ENCODE results near the gene TNIP2.

DNA sequence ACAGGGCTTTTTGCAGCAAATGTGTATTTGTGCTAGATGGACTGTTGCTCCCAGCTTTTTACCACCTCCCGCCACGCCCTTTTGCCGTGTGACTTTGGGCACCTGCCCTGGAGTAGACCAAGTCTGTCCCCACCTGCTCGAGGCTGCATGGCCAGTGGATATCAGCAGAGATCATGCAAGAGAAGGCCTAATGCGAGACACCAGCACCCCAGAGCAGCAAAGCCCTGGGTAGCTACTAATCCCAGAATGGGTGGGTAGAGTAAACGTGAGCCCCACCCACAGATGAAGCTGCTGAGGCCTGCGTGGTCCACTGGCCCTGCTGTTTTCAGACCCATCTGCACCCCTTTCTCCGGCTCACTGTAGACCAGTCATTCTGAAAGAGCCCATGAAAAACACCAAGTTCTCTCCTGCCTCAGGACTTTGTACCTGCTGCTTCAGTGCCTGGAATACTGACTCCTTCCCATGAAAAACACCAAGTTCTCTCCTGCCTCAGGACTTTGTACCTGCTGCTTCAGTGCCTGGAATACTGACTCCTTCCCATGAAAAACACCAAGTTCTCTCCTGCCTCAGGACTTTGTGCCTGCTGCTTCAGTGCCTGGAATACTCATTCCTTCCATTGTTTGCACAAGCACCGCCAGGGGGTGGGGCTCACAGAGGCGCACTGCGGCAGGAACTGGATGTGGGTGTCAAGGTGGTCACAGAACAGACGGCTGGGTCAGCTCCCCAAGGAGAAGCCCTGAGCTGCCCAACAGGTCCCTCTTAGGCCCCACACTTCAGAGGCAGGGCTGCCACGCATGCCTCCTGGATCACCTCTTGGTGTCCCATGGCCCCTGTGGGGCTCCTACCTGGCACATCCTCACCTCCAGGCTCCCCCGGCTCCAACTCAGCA is 5.1 kb upstream of the TNIP2 start:
- TF ChIP-seq, protein P1, sequence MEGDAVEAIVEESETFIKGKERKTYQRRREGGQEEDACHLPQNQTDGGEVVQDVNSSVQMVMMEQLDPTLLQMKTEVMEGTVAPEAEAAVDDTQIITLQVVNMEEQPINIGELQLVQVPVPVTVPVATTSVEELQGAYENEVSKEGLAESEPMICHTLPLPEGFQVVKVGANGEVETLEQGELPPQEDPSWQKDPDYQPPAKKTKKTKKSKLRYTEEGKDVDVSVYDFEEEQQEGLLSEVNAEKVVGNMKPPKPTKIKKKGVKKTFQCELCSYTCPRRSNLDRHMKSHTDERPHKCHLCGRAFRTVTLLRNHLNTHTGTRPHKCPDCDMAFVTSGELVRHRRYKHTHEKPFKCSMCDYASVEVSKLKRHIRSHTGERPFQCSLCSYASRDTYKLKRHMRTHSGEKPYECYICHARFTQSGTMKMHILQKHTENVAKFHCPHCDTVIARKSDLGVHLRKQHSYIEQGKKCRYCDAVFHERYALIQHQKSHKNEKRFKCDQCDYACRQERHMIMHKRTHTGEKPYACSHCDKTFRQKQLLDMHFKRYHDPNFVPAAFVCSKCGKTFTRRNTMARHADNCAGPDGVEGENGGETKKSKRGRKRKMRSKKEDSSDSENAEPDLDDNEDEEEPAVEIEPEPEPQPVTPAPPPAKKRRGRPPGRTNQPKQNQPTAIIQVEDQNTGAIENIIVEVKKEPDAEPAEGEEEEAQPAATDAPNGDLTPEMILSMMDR (conservative IDR thresholded peaks at IDR 0.05 in 1 of 2, IDR thresholded peaks at IDR 0.05 in 1 of 2; ENCODE audit: extremely low read depth in 1 of 2, insufficient read depth in 1 of 2, low read depth in 1 of 2, low read length in 2 of 2): no peak
- TF ChIP-seq EZH2 (IDR thresholded peaks at IDR 0.05; ENCODE audit: borderline replicate concordance, low read length): no peak

All from mammary epithelial cell (primary cell).